Astrocyte (in vitro differentiated cells and primary cell): Measurements from ENCODE around the gene RCC2.

Experiments
- CTCF ChIP-seq: IDR thresholded peaks from 2 replicates; pipeline ENCODE4 v1.5.1; 2011; ENCODE audit warnings: low read depth, mild to moderate bottlenecking, inconsistent platforms, low read length, moderate library complexity; ENCODE audit not compliant: insufficient read depth
- EZH2 ChIP-seq: IDR thresholded peaks from 2 replicates; pipeline ENCODE4 v1.6.1; 2012; ENCODE audit warnings: mild to moderate bottlenecking, low read length, inconsistent platforms; ENCODE audit not compliant: insufficient read depth

GRCh38 chr1:17441265-17441992 is 2.0 kb upstream of the RCC2 start:
- TF ChIP-seq CTCF (no peak), EZH2 (no peak)
